NT2/D1 (cell line): ENCODE data around the gene HRH3.

Experiments used
- SUZ12 ChIP-seq: IDR thresholded peaks from 2 replicates; pipeline ENCODE4 v1.6.1; 2011; ENCODE audit not compliant: insufficient read length, insufficient read depth; ENCODE audit errors: extremely low read depth
- ZNF274 ChIP-seq: IDR thresholded peaks from 2 replicates; pipeline ENCODE4 v1.6.1; 2011; ENCODE audit warnings: mild to moderate bottlenecking, low read depth, low read length

DNA sequence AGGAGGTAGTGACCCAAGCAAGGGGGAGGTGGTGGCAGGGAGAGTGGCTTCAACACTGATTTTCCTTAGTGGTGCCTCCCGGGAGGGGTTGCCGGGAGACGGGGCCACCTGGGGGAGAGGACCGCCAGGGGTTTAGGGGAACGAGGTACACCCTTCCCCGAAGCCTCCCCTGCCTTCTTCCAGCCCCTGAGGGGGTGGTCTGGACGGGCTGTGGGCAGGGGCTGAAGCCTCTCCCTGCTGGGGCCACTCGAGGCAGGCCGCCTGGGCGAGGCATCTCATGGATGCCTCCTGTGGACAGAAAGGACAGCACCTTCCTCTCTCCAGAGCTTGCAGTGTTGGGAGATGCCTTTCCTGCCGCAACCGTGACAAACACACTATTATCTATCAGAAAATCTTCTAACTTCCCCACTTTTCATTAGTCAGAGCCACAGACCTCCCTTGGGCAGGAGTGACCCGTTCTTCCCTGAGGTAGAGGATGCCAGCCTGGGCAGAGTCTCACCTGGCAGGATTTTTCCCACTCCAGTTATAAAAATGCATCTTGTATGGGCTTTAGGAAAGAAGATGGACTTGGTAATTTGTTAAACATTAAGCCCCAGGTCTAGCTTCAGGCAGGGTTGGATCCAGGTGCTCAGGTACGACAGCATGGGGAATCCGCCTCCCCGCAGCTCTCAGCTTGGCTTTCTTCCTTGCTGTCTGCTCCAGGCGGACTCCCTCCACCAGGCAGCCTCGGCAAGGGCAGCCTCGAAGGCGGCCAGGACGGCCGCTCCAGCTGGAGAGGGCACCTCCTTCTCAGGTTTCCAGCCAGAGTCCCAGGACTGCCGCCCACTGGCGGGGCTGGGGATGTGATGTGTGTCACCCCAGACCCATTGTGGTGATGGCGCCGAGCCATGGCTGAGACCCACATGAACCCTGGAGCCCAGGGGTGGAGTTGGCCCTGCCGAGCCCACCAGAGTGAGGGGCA lies 11.0 kb downstream of the HRH3 start:
- TF ChIP-seq SUZ12 (no peak), ZNF274 (no peak)
